Mesangial cell (primary cell): ENCODE measurements around the gene MARCO. TPM values are rescaled to one million over a fixed set of nuclear protein-coding genes. Genes with fewer than 3 reads are reported as not detected.

Experiments used
- total RNA-seq: library from RNA; depleted of rRNA; stranded (reverse); fragments of >200 nt; gene quantifications from 2 replicates; pipeline ENCODE4 v1.2.3, GENCODE V29; 2015

Gene MARCO
- total RNA-seq, result not detected in 2 replicates

GRCh38 chr2:118942031-118942430 lies at the start of gene MARCO:
TSS of gene MARCO (plus strand) at chr2:118942194. CDS start at chr2:118942301, 107 bp downstream.

Other genes with a start within 250 kb of the MARCO start
- 0.16 TPM in 1 of 2 replicates, not detected in the other for gene EN1, start 94.5 kb upstream of the MARCO start, total RNA-seq
- gene C1QL2, start 216.6 kb downstream of the MARCO start, total RNA-seq, result not detected in 2 replicates